HG03571 (cell line): ENCODE measurements around the gene NAP1L1.

ENCODE experiments used
- ATAC-seq: cut with Tn5 transposase; IDR thresholded peaks from one replicate; pipeline ENCODE4 v1.9.1; 2021; ENCODE audit not compliant: unreplicated experiment

NAP1L1 gene

DNA sequence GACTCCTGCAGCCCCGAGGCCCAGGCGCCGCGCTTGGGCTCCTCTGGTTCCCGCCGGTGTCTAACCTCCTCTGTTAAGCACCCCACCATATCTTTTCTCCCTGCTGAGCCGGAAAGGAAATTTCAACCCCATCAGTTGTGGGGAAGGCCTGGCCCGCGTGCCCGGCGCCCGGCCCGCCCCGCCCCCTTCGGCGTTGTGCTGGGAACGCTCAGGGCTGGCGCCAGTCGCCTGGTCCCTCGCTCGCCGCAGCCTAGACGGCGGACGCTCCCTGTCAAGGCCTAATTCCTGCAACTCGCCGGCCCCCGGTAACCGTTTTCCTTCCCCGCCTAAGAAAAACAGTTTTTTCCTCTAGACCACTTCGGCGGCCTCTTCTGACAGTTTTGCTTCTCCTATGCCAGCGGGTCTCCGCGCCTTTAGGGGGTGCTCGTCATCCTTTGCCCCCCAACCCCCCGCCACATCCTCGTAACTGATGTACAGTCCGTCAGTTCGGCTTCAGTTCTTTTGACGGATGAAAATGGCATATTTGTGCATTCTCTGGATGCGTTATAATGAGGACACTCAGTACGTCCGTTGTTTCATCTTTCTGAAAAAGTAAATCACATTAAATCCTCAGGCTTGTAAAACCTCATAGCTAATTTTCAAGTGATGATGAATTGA, 506 bp upstream of the NAP1L1 start:
- ATAC-seq, result peak; percentile 51

DNA sequence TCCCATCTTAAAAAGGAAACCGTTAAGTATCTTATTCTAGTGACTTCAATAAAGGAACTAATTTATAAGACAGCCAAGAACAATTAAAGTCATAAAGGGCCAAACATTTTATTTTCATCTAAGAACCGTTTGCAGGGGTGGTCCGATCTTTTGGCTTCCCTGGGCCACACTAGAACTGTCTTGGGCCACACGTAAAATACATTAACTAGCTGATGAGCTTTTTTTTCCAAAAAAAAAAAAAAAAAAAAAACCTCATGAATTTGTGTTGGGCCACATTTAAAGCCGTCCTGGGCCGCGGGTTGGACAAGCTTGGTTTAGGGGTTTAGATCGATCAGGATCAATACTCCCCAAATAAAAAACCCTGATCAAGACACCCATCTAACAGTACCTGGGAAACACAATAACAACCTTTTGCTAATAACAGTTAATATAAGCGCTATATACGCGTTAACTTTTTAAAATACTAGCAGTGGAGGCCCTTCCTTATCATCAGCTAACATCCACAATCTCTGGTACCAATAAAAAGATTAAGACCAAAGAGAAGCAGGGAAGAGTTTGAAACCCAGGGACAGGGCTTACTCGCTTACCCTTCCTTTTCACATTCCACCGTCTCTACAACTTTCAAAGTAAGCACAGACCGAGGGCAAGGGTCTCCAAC, 1.1 kb downstream of the NAP1L1 start:
- ATAC-seq, result no peak

DNA sequence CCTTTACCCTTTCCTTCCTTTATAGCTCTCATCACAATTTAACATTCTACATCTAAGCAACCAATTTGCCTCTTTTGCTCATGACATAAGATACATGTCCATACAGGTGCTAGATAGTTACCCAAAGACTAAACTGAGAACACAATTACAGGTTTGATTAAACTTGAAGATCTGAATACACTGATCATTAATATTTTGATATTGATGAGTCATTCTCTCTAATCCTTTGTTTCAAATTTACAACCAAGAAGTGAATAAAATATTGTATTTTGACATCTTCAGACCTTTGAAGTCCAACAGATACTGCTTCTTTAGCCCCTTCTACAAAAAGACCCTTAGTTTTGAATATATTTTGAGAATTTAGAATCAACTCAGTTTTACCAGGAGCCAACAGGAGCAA, 2.6 kb downstream of the NAP1L1 start:
- no peak for ATAC-seq

DNA sequence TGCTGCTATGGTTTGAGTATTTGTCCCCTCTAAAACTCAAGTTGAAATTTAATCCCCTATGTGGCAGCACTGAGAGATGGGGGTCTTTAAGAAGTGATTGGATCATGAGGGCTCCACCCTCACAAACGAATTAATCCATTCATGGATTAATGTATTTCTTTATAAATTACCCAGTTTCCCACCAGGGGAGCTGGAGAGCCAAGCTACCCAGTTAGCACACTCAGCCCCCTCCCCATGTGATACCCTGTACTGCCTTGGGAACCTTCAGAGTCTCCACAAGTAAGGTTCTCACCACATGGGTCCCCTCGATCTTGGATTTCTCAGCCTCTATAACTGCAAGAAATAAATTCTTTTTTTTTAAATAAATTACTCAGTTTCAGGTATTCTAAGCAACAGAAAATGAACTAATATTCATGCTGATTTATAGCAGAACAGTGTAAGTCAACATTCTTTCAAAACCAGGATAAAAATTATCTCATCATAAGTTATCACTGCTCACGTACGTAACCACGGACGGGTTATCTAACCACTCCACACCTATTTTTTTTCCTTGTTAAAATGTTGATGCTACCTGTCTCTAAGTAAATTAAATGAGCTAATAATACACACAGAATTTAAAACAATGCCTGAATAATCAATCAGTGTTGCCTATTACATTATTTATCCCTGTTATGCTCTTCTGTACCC, 3.6 kb downstream of the NAP1L1 start:
- ATAC-seq, result no peak

DNA sequence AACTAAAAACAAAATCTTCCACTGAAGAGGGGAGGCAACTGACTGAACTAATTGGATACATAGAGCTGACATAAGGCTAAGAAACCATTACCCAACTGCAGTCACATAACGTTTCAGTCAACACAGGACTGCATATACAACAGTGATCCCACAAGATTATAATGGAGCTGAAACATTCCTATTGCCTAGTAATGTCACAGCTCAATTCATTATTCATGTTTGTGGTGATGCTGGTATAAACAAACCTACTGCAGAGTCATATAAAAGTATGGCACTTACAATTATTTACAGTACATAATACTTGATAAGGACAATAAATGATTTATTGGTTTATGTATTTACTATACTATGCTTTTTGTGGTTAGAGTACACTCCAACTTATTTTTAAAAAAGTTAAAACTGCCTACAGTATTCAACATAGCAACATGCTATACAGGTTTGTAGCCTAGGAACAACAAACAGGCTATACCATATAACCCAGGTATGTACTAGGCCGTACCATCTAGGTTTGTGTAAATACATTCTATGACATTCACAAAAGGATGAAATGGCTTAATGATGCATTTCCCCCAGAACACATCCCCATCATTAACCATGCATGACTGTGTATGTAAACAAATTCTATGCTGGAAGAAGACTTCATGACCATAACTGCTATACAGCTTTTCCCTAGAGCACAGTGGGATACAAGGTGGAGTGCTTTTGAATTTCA, 4.3 kb downstream of the NAP1L1 start:
- no peak for ATAC-seq

DNA sequence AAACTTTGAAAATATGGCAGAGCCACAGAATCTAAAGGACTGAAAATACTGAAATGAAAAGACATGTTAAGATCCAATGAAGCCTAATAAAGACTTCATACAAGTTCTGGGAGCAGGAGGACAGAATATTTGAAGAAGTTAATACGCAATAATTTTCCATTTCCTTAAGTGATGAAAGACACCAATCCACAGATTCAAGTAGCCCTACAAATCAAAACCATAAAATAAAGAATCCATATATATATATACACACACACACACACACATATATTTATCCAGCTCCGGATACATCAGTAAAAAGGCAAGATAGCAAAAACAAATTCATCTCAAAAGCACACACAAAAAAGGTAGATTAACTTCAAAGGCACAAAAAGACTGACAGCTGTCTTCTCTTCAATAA, 5.7 kb downstream of the NAP1L1 start:
- no peak for ATAC-seq

DNA sequence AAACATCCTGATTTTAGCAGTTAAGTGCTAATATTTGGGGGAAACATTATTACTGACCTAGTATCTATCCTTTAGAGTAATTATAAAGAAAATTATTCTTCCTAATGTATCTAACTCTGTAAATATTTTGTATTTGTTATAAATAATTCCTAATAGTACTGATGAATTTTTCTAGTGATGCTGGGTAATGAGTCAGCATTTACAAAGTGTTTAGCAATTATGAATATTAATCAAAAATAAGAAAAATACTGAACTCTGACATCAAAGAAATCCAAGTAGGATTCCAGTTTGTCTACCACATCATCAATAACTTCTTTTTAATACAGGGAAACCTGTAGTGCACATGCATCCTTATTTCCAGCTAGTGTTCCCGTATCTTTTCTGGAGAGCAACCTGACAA, 9.0 kb downstream of the NAP1L1 start:
- ATAC-seq, result no peak

DNA sequence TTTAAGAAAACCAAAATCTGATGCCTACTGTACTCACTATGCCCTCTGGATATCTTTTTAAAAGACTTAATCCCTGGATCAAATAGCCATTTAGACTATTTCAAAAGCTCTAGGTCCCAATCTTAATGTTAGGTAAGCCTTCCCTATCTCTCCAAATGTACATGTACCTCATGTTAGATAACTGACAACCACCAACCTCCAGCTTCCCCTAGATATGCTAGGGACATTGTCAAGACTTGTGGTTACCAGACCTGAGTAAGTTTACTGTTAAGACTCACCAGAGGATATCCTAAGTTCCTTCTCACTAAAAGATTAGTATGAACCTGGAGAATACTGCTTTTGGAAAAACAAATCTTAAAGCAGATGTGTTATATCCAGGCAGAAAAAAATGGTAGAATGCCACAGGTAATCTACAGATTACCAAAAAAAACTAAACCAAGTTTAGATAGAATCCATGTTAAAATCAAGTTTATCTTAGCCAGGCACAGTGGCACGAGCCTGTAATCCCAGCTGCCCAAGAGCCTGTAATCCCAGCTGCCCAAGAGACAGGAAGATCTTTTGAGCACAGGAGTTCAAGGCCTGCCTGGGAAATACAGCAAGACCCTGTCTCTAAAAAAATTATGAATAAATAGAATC, 9.7 kb downstream of the NAP1L1 start:
- ATAC-seq, result no peak

DNA sequence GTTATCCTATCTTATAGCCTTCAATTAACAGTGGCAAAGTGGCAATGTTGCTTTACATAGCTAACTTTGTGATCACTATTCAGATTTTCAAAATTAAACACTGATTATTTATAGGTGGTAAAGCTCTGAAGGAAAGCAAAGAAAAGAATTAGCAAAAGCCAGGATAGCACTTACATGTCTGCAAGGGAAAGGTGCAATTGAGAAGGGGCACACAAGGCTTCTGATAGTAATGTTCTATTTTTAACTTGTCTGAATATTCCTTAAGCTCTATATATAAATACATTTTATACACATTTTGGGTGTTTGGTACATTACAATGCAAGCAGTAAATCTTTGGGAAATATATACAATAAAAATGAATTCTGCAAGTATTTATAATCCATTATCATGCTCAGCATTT, 10.9 kb downstream of the NAP1L1 start:
- ATAC-seq, result no peak

DNA sequence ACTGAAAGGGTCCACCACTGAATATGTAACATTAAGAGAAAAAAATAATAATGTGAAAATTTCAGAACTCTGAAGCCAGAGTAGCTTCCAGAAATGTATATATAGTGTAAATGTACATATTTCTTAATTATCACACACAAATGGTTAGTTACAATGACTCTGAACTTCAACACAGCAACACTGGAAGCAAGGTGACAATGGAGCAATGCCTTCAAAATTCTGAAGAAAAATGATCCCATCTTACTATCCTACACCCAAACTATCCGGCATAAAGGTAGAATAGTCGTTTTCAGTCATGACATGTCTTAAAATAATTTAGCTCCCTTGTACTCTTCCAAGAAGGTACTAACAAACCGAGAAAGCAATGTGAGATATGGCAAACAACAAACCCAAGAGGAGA, 11.9 kb downstream of the NAP1L1 start:
- no peak for ATAC-seq

DNA sequence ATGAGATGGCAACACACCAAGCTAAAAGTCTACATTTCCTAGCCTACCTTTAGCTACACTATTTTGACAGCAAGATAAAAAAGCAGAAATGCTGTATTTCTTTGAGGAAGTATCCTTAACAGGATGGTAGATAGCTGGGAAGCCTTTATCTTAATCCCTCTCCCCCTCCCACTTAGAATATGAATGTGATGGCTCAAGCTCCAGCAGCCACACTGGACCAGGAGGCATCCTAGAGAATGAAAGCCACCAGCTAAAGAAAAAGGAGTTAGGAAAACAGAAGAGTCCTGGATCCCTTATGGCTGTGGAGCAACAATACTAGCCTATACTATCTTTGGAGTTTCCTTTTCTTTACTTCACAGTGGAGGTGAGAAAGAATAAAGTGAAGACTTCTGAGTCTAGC, 15.1 kb downstream of the NAP1L1 start:
- ATAC-seq, result no peak

DNA sequence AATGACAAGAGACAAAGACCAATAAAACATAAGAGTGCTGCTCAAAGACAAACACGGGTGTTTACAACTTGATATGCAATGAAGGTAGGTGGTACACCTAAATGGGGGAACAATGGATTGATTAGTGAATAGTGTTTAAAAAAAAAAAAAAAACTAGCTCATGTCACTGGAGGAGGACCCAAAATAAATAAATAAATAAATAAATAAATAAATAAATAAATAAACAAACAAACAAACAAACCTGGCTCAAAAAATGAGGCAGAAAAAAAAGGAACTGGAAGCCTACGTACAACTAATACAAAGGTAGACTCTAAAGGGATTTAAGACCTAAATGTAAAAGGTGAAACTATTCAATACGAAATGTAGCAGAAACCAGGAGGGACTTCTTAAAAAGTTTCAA, 18.6 kb downstream of the NAP1L1 start:
- no peak for ATAC-seq

DNA sequence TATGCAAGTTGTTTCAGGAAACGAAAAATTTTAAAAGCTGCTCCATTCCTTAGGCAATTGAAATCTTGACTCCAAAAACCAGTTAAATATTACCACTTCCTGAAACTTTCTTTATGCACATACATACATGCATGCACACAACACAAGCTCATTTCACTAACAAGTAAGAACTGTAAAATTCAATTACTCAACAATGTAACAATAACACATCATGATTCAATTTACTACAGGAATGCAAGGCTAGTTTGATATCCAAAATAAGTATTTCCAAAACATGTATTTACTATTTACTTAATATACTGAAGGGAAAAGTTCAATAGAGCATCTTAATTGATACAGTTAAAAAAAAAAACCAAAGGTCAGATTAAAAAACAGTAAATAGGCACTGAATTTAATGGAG, 19.6 kb downstream of the NAP1L1 start:
- ATAC-seq, result no peak

DNA sequence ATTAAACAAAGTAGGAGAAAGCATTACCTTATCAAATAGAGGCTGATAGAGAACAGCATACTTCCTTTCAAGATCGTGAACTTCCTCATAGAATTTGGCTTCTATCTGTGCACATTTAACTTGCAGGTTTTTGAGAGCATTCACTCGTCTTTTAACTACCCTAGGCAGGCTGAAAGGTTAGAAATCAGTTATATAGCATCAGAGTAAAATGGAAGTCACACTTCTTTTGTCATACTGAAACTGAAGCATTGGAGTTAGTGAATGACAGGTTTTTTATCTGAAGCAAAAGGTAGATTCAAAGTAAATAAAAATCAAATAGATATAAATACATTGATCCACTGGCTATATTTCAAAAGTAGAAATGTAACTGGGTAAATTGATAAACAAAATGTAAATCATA, 24.4 kb downstream of the NAP1L1 start:
- no peak for ATAC-seq

DNA sequence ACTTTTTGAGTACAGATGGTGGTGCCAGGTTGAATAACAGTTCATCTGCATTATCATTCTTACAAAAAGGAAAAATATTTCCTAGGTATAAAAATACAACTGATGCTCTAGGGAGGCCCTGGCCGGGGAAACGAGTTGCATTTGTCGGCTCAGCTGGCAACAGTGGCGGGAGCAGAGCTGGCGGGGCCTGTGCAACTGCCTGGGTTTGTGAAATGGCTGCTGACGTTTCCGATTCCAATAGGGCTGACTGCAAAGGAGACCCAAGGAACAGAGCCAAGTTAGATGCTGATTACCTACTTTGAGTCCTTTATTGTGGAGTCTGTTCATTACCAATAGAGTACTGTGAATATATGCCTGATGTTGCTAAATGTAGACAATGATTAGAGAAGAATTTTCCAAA, 27.2 kb downstream of the NAP1L1 start:
- ATAC-seq, result no peak

DNA sequence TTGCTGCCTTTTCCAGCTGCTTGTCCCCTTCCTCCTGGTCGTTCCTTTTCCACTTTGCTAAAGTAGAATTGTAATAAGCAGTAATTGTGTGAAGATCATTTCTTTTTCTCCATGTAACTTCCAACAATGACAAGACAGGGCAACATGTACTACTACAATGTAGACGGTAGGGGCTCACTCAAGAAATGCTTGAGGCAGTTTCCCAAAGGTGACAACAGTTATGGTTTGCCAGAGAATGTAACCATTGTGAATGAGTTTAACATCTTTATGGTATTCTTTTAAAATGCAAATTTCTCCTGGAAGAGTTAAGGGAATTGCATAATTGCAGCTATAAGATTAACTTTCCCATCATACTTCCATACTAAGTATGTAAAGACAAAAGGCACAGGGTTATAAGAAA, 29.1 kb downstream of the NAP1L1 start:
- no peak for ATAC-seq

DNA sequence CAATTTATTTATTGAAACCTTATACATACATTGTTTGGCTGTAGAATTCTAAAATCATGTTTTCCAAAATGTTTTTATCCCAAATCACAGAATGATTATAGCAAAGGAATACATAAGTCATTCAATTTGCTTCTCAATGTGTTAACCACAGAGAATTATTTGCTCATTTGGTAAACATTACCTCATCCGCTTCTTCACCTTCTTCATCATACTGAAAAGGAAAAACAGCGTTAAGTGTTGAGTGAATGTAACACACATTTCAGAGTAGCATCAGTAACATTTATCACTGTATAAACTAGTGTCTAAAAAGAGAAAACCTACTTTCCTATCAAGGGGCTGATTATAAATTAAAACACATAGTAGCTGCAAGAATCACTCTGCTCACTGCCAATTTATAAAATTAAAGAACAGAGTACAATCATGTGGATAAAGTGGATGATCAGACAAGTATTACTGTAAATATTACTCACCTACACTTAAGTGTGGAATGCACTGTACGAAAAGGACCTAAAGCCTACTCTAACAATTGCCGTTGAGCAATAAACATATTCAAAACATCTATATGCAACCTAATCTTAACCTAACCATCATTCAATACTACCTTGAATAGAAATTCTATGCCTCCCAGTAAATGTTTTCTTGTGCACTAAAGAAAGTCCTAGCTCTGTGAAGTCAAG, 34.8 kb downstream of the NAP1L1 start:
- ATAC-seq, result no peak

DNA sequence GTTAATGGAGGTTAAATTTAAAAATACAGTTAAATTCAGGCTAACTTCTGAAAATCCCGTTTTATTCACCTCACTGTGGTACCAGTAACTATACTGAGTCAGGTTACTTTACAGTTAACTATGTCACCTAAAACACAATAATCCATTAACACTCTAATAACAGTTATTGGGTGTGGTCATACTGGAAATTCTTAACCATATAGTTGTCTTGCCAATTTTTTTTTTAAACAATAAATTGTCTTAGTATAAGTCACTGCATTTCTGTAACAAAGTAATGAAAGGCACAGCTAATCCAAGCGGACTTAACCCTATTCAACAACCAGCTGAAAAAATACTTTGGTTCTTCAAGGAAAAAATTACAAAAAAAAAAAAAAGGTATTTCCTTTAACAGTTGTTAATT, 36.7 kb downstream of the NAP1L1 start:
- ATAC-seq, result no peak

DNA sequence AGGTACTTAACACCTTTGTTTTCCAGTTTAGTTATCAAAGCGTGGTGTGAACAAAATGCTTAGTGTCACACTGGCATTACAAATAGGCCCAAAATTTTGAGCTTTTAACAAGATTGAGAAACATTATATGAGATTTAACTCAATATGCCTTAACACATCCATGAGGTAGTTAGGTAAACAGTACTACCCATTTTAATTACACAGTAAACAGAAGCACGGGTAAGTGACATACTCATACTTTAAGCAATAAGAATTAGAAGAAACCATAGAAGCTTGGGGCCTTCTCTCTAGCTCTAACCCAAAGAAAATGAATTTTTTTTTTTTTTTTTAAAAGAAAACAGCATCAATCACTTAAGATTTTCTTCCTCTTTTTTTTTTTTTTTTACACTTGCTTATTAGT, 37.4 kb downstream of the NAP1L1 start:
- ATAC-seq, result no peak

DNA sequence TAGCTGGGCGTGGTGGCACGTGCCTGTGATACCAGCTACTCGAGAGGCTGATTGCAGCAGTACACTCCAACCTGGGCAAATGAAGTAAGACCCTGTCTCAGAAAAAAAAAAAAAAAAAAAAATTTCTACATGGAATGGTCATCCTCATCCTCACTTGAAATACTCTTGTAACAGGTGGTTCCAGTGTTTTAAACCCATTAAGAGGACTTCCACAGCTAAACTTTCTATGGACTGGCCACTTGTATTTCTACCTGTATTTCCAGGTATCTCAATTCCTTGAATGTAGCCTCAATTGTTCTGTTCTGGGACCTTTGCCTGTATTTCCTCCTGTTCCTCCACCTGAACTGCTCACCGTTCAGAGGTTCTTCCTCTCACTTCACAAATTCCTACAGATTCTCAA, 41.1 kb downstream of the NAP1L1 start:
- no peak for ATAC-seq

DNA sequence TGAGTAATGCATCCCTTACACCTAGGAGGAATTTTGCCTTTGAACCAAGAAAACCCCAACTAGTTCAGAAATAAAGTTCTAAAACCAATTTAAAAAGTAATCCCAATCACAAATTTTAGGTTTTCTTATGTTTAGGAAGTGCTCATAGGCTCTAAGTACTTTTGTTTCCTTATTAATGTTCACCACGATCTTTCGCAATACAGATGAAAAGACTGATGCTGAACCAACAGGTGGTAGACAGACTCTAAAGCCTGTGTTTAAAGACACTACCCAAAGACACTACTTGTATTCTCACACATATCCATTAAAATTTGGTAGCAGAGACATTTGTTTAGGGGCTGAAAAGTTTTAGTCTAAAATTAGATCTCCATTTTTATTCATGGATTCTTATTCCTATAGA, 42.3 kb downstream of the NAP1L1 start:
- no peak for ATAC-seq
